GM18508 (cell line): Measurements from ENCODE around the gene TFCP2L1.
A peak's percentile ranks its signal among the peaks of the same experiment; 100 is the strongest.
"Not testable (repeated sequence)": the region's sequence is repeated elsewhere in the genome, so short reads cannot be mapped to it uniquely, and the experiment has no call there.

ENCODE experiments used
- ATAC-seq: cut with Tn5 transposase; IDR thresholded peaks from one replicate; pipeline ENCODE4 v1.9.1; 2021; ENCODE audit warnings: moderate number of reproducible peaks; ENCODE audit not compliant: insufficient read depth, unreplicated experiment

The TFCP2L1 gene, protein sequence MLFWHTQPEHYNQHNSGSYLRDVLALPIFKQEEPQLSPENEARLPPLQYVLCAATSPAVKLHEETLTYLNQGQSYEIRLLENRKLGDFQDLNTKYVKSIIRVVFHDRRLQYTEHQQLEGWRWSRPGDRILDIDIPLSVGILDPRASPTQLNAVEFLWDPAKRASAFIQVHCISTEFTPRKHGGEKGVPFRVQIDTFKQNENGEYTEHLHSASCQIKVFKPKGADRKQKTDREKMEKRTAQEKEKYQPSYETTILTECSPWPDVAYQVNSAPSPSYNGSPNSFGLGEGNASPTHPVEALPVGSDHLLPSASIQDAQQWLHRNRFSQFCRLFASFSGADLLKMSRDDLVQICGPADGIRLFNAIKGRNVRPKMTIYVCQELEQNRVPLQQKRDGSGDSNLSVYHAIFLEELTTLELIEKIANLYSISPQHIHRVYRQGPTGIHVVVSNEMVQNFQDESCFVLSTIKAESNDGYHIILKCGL

GRCh38 chr2:121284463-121285449 lies at the start of gene TFCP2L1:
TFCP2L1 (minus strand) TSS chr2:121285202; CDS start chr2:121285109, 93 bp downstream.
- ATAC-seq: no peak

DNA sequence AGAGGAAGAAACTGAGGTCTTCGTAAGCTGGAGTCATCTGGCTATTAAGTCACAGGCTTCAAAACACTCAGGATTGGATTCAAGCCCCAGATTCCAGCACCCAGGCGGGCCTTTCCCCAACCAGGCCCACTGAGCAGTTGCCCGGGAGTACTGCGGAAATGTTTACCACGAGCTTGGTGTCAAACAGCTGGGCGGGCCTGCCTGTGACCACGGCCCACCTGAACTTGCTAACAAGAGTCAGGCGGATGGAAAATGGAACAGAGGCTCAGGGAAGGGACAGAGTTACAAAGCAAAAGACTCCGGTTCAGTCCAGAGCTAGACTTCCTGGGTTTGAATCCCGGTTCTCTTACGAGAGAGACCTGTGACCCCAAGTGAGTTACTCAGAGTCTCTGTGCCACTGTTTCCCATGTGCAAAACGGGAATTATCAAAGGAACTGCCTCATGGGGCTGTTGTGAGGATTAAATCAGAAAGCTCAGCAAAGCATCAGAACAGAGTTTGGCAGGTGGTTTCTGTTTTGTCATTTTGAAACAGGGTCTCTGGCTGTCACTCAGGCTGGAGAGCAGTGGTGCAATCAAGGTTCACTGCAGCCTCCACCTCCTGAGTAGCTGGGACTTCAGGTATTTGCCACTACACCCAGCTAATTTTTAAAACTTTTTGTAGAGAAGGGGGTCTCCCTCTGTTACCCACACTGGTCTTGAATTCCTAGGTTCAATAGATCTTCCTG lies 49.0 kb upstream of the TFCP2L1 start:
- peak; percentile 80 for ATAC-seq

DNA sequence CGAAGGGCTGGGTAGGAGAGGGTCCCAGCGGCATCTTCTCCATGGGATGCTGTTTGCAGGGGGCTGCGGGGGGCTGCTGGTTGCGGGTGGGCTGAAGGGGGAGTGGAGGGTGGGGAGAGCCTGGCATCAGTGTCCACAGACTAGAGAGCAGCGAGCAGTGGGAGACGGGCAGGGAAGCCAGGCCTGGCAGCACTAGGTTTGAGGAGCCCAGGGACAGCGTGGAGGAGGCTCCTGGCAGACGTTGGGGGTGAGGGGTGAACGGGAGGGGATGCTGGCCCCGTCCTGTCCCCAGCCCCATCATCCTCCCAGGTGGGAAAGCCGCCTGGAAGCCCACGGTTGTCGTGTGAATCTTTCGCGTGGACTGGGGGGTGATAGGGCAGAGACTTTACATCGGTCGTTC lies 48.2 kb upstream of the TFCP2L1 start:
- no peak for ATAC-seq

DNA sequence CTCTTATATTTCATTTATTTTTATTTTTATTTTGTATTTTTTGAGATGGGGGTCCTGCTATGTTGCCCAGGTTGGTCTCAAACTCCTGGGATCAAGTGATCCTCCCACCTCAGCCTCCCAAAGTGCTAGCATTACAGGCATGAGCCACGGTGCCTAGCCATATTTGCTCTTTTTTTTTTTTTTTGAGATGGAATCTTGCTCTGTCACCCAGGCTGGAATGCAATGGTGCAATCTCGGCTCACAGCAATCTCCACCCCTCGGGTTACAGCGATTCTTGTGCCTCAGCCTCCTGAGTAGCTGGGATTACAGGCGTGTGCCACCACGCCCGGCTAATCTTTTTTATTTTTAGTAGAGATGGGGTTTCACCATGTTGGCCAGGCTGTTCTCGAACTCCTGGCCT lies 46.3 kb upstream of the TFCP2L1 start:
- not testable (repeated sequence) for ATAC-seq

DNA sequence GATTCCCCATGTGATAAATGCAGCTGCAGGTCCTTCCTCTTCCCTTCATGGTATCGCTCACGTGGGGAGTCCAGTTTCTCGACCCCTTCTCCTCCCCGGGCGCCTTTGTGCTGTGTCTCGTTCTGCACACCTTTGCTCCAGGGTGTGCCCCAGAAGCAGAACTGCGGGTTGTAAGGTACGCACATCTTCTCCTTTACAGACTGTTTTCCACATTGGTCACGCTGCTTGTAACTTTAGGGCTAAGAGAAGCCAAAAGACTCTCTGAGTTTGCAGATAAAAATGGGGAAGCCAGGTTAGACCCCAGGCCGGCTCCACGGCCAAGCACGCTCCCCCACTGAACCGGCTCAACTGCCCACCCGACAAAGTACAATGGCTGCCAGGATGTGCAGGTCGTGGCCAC lies 45.9 kb upstream of the TFCP2L1 start:
- ATAC-seq: no peak

DNA sequence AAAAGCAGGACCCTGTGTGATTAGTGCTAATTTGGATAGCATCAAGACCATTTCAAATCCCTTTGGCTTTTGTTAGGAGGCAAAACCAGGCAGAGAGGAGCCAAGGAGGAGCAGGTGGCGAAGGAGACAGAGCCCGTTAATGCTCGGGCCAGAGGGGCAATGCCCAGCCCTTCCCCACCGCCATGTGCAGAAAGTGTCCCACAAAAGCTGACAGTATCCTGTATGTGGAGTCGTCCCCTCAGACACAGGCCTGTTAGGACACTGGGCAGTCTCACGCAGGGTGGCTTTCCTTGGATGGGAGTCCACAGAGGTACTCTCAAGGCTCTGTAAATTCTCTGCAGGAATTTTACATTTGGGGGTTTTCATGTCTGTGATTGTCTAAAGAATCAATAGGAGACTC lies 44.8 kb upstream of the TFCP2L1 start:
- no peak for ATAC-seq

DNA sequence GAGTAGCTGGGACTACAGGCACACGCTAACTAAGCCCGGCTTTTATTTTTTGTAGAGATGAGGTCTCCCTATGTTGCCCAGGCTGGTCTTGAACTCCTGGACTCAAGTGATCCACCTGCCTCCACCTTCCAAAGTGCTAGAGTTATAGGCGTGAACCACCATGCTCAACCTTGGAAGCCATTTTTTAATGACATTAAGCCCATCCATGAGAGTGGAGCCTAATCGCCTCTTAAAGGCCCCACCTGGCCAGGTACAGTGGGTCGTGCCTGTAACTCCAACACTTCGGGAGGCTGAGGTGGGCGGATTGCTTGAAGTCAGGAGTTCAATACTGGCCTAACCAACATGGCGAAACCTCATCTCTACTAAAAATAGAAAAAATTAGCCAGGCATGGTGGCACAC lies 41.6 kb upstream of the TFCP2L1 start:
- no peak for ATAC-seq

GRCh38 chr2:121324601-121325000 lies 39.6 kb upstream of the TFCP2L1 start:
- ATAC-seq: no peak

GRCh38 chr2:121321476-121321875 lies 36.5 kb upstream of the TFCP2L1 start:
- ATAC-seq: no peak

DNA sequence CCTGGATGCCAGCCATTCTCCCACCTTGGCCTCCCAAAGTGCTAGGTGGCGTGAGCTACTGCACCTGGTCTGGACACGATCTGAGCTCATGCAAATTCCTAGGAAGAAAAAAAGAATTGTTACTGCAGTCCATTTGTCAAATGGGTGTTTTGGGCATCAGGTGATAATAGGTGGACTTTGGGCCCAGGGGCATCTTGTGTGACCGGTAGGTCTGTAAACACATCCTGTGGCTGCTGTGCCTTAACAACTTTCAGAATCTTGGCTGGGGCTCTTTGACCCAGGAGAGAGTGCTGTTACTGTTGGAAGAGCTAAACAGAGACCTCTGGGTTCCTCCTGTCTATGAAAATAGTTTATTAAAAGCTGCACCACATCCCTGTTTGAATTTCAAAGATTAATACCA lies 34.9 kb upstream of the TFCP2L1 start:
- no peak for ATAC-seq

DNA sequence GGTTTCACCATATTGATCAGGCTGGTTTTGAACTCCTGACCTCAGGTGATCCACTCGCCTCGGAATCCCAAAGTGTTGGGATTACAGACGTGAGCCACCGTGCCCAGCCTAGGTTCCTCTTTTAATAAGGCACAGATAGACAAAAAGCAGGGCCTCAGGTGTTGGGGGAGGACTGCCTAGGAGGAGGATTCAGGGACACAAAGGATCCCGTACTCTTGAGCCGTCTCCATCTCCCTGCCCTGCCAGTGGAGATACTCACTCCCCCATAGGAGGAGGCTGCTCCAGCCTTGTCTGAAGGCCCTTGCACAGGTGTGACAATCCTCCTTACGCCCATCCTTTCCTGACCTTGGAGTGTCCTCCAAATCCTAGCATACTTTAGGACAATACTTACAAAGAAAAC lies 32.0 kb upstream of the TFCP2L1 start:
- ATAC-seq: no peak

GRCh38 chr2:121313701-121314100 lies 28.7 kb upstream of the TFCP2L1 start:
- ATAC-seq: not testable (repeated sequence)

DNA sequence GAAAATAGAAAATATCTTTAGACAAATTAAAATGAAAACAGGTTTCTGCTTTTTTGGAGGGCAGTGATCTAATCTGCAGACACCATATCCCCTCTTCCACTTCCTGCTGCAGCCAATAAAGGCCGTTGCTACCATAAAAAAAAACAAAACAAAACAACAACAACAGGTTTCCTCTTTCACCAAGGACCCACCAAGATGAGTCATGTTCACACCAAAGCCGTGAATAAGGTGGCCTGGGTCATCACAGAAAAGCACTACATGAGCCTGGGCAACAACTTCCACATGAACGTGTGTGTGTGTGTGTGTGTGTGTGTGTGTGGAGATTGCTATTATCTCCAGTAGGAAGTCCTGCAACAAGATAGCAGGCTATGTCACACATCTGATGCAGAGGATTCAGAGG lies 24.8 kb upstream of the TFCP2L1 start:
- ATAC-seq: no peak

- no peak for ATAC-seq
These were observed 24.3 kb upstream of the TFCP2L1 start for GRCh38 chr2:121309323-121309722.

GRCh38 chr2:121307048-121307447 lies 22.0 kb upstream of the TFCP2L1 start:
- no peak for ATAC-seq

- no peak for ATAC-seq
These were observed 19.9 kb upstream of the TFCP2L1 start for GRCh38 chr2:121304941-121305340.

GRCh38 chr2:121303531-121304263 lies 18.7 kb upstream of the TFCP2L1 start:
- no peak for ATAC-seq

- ATAC-seq: not testable (repeated sequence)
These were observed 16.2 kb upstream of the TFCP2L1 start for GRCh38 chr2:121301190-121301589.

- ATAC-seq: no peak
These were observed 13.5 kb upstream of the TFCP2L1 start for GRCh38 chr2:121298476-121298875.

GRCh38 chr2:121297866-121298265 lies 12.9 kb upstream of the TFCP2L1 start:
- not testable (repeated sequence) for ATAC-seq
